Measurements from ENCODE around the gene ACACA.

The ACACA gene

DNA sequence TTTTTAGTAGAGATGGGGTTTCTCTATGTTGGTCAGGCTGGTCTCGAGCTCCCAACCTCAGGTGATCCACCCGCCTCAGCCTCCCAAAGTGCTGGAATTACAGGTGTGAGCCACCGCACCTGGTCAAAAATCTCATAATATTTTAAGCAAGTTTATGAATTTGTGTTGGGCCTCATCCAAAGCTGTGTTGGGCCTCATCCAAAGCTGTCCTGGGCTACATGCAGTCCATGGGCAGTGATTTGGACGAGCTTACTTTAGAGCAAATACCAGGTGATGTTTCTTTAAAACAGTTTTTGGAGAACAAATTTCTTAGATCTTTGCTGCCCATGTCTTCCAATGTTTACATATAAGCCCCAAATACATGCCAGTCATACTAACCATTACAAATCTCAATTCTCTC is 115.3 kb downstream of the ACACA start:
- DNase-seq (ENCODE audit: low spot score): no peak

DNA sequence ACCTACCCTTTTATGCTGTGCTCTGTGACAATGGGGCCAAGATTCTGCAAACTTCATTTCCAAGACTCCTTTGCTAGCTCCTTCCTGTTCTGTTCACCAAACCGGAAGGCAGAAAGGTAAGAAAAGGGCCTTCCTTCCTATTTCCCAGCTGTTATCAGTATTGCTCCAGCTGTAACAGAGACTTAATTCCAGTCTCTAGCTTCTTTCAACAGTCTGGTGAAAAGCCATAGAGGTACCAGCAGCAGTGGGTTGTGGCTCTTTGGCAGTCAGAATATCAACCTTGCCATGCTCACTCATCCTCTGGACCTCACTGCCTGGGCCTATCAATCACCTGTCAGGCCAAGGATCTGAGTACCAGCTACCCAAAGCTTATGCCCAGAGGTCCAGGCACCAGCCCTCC is 120.2 kb downstream of the ACACA start:
- no peak for DNase-seq (ENCODE audit: low spot score)

DNA sequence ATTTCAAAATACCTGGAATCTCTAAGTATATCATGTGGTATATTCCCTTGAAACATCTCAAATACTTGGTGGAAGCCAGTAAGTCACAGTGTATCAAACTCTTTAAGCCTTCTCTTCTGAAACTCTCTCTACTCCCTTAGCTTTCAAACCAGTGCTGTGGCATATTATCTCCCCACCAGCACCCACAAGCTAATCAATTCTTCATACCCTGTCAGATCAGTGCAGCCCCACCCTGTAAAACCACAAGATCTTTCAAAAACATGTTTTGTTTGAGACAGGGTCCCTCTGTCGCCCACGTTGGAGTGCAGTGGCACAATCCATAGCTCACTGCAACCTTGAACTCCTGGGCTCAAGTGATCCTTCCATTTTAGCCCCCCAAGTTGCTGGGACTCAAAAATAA is 122.4 kb downstream of the ACACA start:
- DNase-seq (ENCODE audit: low spot score): no peak

GRCh38 chr17:37283414-37283961 is 123.1 kb downstream of the ACACA start:
- no peak for DNase-seq (ENCODE audit: low spot score)

DNA sequence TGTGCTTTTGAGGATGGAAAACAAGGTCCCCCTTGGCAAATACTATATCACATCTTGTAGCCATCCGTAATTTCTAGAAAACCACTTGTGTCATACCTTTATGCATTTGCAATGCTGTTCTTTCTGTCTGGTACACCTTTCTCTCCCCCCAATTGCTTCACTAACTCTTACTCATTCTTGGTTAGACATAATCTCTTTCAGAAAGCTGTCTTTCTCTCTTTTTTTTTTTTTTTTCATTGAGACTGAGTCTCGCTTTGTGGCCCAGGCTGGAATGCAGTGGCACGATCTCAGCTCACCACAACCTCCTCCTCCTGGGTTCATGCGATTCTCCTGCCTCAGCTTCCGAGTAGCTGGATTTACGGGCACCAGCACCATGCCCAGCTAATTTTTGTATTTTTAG is 125.8 kb downstream of the ACACA start:
- no peak for DNase-seq (ENCODE audit: low spot score)

GRCh38 chr17:37278247-37278894 is 128.3 kb downstream of the ACACA start:
- DNase-seq (ENCODE audit: low spot score): no peak

DNA sequence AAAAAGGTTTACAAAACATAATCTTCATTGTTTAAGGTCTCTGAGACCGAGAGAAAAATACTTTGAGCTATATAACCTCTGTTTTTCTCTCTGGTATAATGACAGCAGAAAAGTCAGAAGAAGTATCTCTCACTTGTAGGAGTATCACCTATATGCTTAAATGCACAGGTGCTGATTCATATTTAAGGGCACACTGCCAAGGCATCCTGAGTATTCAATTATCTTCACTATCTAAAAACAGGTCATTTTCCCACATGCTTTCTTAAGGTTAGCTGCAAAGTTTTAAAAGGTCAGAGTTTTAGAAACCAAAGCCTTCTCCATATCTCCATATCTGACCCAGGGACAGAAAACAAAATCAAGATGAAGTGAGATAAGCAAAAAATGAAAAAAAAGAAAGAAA is 130.2 kb downstream of the ACACA start:
- DNase-seq (ENCODE audit: low spot score): no peak

GRCh38 chr17:37274461-37274860 is 132.2 kb downstream of the ACACA start:
- no peak for DNase-seq (ENCODE audit: low spot score)

DNA sequence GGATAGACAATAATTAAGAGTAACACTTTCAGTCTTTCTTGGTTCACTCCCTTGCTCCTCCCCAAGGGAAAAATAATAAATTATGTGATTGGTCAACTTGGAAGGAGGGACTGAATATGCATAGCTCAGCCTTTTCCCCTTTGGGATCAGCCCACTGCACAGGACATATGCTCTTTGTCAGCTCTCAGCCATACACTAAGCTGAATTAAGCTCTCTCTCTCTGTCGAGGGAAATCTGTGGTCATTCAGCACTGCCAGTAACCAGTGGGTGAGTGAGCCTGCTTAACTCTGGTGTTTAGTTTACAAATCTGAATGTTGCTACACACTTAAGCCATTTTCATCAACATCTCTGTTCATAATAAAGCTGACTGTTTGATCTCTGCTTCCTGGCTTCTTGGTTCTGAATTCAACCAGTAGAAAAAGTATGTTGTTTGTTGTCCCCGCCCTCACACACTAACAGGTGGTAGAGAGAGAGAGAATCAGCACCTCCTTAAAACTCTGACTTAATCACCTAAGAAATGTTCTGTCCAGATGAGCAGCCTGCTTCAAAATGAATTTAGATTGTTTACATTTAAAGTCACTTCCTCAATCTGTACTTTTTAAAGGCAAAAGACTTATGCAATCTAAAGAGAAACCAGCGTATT is 133.1 kb downstream of the ACACA start:
- no peak for DNase-seq (ENCODE audit: low spot score)

GRCh38 chr17:37265446-37266173 is 141.0 kb downstream of the ACACA start:
- no peak for DNase-seq (ENCODE audit: low spot score)

GRCh38 chr17:37261286-37261685 is 145.3 kb downstream of the ACACA start:
- no peak for DNase-seq (ENCODE audit: low spot score)

GRCh38 chr17:37259030-37259735 is 147.5 kb downstream of the ACACA start:
- DNase-seq (ENCODE audit: low spot score): no peak

GRCh38 chr17:37256627-37257026 is 150.0 kb downstream of the ACACA start:
- DNase-seq (ENCODE audit: low spot score): no peak

DNA sequence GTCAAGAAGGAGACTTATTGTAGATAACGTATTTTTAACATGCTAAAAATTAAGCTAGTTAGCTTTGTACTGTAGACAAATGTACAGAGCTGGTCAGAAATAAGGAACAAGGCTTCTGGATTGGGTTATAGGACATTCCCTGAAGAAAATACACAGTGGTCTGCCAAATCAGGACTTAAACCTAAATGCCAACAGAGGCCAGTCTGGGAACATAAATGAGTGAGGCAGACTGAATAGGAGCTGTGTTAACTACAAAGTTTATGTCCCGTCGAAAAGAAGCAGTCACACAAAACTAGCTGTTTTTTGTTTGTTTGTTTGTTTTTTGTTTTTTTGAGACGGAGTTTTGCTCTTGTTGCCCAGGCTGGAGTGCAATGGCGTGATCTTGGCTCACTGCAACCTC is 151.2 kb downstream of the ACACA start:
- DNase-seq (ENCODE audit: low spot score): no peak

DNA sequence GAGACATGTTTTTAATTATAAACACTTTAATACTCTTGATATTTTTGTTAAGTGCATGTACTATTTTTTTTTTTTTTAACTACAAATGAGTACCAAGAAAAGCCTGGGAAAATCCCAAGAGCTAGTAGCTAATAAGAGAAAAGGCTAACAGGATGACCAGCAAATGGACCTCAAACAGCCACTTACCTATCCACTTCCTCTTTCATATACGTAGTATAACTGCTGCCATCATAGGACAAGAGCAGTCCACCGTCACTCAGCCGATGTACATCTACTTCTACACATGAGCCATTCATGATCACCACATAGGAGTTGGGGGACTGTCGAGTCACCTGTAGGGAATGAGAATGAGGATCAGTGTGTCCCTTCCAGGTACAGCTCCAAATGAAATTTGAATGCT is 158.8 kb downstream of the ACACA start:
- DNase-seq (ENCODE audit: low spot score): no peak

DNA sequence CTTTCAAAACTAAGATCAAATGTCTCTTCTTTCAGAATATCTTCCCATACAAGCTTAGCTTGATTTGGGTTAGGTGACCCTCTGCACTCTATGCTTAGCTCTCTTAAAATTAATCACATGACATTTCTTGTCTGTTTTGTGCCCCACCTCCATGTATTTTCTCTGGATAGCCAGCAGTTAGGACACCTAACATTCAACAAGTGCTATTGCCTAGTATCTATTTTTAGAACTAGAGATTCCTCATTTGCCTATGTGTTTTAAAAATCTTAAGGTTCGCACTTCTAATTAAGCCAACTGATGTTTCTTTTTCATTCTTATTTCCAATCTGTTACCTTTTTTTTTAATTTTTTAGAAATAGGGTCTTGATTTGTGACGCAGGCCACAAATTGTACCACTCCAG is 160.6 kb downstream of the ACACA start:
- no peak for DNase-seq (ENCODE audit: low spot score)

DNA sequence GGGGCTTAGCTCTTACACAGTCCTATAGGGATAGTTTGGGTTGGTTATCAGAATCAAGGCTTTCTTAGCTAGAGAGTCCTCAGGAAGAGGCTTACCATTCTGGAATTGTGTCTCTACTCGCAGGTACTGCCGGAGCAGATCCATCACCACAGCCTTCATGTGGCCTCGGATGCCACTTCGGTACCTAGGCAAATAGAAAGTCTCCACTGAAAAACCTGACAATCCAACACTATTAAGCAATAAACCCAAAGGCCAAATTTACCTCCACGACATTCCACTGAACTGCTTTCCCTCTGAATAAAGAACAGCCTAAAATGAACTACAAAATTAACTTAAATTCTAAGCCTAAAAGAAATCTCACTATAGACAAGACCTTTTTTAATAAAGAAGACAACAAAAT is 166.3 kb downstream of the ACACA start:
- no peak for DNase-seq (ENCODE audit: low spot score)

GRCh38 chr17:37239690-37240334 is 166.8 kb downstream of the ACACA start:
- peak; percentile 5 for DNase-seq (ENCODE audit: low spot score)

DNA sequence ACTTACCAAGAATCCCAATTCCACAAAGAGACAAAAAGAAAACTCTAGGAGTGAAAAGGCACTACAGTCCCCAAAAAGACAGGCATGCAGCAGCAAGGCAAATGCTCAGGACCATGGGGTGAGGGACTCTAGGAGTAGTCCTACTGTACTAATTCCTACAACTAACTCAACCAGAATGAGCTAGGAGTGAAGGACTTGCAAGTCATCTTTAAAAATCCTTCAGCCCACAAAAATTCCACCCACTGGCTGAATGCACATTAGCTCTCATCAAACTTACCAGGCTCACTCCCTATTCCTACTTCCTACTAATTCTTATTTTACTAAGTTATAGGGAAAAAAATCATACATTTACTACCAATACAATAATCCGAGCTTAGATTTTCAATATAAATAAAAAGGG is 172.5 kb downstream of the ACACA start:
- DNase-seq (ENCODE audit: low spot score): no peak

- no peak for DNase-seq (ENCODE audit: low spot score)
These were observed 173.6 kb downstream of the ACACA start for GRCh38 chr17:37233036-37233435.

DNA sequence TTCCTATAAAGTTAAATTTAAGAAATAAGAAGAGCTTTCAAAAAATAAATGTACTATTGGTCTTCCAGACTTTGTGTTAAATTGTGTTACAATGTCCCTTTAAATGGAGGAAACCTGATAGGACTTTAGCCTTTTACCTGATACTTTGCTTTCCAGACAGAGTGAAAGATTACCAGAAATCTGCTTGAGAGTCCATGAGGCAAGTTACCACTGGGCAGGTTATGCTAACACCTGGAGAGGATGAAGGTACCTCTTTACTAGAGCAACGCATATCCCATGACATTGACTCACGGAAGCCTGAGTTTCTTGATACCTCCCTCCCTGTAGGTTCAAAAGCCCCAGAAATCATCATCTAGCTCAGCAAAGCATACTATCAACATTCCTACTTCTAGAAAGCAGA is 174.7 kb downstream of the ACACA start:
- DNase-seq (ENCODE audit: low spot score): no peak

DNA sequence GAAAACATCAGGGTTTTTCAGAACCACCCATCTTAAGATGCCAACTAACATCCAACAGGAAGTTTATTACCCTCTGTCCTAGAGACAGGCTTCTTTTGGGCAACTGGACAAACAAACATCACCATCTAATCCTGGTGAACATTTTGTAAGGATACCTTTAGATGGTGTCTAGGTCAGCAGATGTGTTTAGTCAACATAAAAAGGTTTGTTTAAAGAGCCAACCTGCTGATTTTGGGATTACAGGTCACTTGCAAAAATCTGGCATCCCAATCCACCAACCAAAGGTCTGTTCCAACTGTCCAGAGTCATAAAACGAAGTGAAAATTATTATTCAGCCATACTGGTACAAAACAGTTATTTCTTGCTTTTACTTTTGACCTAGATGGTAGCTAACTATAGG is 176.0 kb downstream of the ACACA start:
- DNase-seq (ENCODE audit: low spot score): no peak
